HL-60 (cell line): ENCODE results near the gene BRK1.
"Not testable (repeated sequence)": the region's sequence is repeated elsewhere in the genome, so short reads cannot be mapped to it uniquely, and the experiment has no call there.

Source experiments
- DNase-seq, 2 experiments: peaks; one replicate each; pipeline ENCODE4 v3.0.0-alpha.2; 2010 to 2020; ENCODE audit warnings: low read depth in 1 of 2, low spot score in 1 of 2
- H3K27ac ChIP-seq: fragments of 250-450 bp; sonication (Bioruptor Pico); replicated peaks from 2 replicates; pipeline ENCODE4 v1.5.1; 2020; ENCODE audit warnings: mild to moderate bottlenecking, moderate library complexity
- H3K27me3 ChIP-seq: fragments of 250-450 bp; sonication (Bioruptor Pico); 2 replicates; pipeline ENCODE4 v1.5.1; 2021; ENCODE audit warnings: mild to moderate bottlenecking, moderate library complexity; ENCODE audit not compliant: insufficient read depth, poor library complexity, severe bottlenecking
- H3K4me3 ChIP-seq: replicated peaks from 2 replicates; pipeline ENCODE4 v1.5.1; 2011; ENCODE audit warnings: mild to moderate bottlenecking, control low read depth, low read length; ENCODE audit not compliant: insufficient read depth
- GABPA ChIP-seq: IDR thresholded peaks from 2 replicates; pipeline ENCODE4 v1.6.1; 2012; ENCODE audit warnings: low read depth
- POLR2AphosphoS5 ChIP-seq: IDR thresholded peaks from 2 replicates; pipeline ENCODE4 v1.6.1; 2012; ENCODE audit warnings: low read depth
- REST ChIP-seq: IDR thresholded peaks from 2 replicates; pipeline ENCODE4 v1.6.1; 2012; ENCODE audit warnings: low read depth; ENCODE audit not compliant: insufficient replicate concordance
- SPI1 ChIP-seq: IDR thresholded peaks from 2 replicates; pipeline ENCODE4 v1.6.1; 2012; ENCODE audit warnings: low read depth, mild to moderate bottlenecking, borderline replicate concordance
- TF ChIP-seq, protein P1 (sequence below): IDR thresholded peaks from one replicate; pipeline ENCODE4 v1.5.1; 2011; ENCODE audit warnings: low read length, control low read depth, inconsistent platforms; ENCODE audit not compliant: insufficient read depth

The BRK1 gene

GRCh38 chr3:10122724-10123123 is 7.2 kb downstream of the BRK1 start:
- TF ChIP-seq SPI1 (no peak), REST (no peak), POLR2AphosphoS5 (no peak), GABPA (no peak)
- TF ChIP-seq, protein P1, sequence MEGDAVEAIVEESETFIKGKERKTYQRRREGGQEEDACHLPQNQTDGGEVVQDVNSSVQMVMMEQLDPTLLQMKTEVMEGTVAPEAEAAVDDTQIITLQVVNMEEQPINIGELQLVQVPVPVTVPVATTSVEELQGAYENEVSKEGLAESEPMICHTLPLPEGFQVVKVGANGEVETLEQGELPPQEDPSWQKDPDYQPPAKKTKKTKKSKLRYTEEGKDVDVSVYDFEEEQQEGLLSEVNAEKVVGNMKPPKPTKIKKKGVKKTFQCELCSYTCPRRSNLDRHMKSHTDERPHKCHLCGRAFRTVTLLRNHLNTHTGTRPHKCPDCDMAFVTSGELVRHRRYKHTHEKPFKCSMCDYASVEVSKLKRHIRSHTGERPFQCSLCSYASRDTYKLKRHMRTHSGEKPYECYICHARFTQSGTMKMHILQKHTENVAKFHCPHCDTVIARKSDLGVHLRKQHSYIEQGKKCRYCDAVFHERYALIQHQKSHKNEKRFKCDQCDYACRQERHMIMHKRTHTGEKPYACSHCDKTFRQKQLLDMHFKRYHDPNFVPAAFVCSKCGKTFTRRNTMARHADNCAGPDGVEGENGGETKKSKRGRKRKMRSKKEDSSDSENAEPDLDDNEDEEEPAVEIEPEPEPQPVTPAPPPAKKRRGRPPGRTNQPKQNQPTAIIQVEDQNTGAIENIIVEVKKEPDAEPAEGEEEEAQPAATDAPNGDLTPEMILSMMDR: no peak
- no peak for DNase-seq

GRCh38 chr3:10135872-10136271 is 20.4 kb downstream of the BRK1 start:
- not testable (repeated sequence) for H3K27ac ChIP-seq, H3K4me3 ChIP-seq, DNase-seq

More at GRCh38 chr3:10122724-10123123, 7.2 kb downstream of the BRK1 start:
- no peak overlapping the region for H3K4me3 ChIP-seq
- no peak overlapping the region for H3K27ac ChIP-seq
- H3K27me3 ChIP-seq: no peaks in the 10 kb centered on the region

GRCh38 chr3:10136426-10137005 is 21.0 kb downstream of the BRK1 start:
- no peak for DNase-seq
- Histone ChIP-seq H3K4me3 (no peak overlapping the region), H3K27ac (no peak overlapping the region), H3K27me3 (no peaks in the 10 kb centered on the region)
- TF ChIP-seq POLR2AphosphoS5 (no peak), REST (no peak), GABPA (no peak)
- TF ChIP-seq, protein P1: no peak

More at GRCh38 chr3:10135872-10136271, 20.4 kb downstream of the BRK1 start:
- H3K27me3 ChIP-seq: not testable (repeated sequence)

- Histone ChIP-seq H3K27ac (no peak overlapping the region), H3K27me3 (no peaks in the 10 kb centered on the region), H3K4me3 (no peak overlapping the region)
- TF ChIP-seq POLR2AphosphoS5: no peak
- no peak for TF ChIP-seq GABPA
- no peak for TF ChIP-seq SPI1
- no peak for TF ChIP-seq REST
- TF ChIP-seq, protein P1: no peak
- DNase-seq: no peak
Measured at GRCh38 chr3:10137178-10137577, 21.7 kb downstream of the BRK1 start.
